T-helper 1 cell (primary cell): ENCODE data around the gene ZNF385A.

Experiments
- DNase-seq, 5 donors: peaks; one replicate each; pipeline ENCODE4 v3.0.0-alpha.2; 2012 to 2020

Gene ZNF385A

DNA sequence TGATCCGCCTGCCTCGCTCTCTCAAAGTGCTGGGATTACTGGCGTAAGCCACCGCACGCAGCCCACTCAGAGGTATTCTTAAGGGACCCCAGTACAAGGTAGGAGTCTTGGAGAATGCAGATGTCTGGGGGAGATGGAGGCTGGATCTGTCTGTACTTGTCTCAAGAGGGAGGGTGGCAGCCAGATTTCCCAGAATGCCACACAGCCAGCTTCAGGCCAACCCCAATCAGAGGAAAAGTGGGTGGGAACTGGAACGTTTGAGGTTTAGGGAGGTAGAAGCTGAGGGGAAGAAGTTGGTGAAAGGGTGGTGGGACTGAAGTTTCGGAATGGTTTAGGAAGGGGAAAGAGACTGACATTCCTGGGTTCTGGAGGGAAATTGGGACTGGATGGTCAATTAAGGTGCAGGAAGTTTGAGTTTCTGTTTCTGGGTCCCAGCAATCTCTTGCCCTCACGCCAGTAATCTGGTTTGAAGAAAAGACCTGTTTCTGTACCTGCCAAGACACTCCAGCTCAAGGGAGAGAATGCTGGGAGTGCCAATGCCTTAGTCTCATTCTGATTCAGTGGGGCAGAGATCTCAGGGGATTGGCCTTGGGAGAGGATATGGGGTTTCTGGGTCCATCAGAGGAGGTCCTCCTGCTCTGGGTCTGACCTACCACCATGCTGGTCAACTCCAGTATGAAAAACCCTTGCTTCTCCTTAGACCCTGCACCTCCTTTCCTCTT lies 8.1 kb upstream of the ZNF385A start:
- DNase-seq: no peak

DNA sequence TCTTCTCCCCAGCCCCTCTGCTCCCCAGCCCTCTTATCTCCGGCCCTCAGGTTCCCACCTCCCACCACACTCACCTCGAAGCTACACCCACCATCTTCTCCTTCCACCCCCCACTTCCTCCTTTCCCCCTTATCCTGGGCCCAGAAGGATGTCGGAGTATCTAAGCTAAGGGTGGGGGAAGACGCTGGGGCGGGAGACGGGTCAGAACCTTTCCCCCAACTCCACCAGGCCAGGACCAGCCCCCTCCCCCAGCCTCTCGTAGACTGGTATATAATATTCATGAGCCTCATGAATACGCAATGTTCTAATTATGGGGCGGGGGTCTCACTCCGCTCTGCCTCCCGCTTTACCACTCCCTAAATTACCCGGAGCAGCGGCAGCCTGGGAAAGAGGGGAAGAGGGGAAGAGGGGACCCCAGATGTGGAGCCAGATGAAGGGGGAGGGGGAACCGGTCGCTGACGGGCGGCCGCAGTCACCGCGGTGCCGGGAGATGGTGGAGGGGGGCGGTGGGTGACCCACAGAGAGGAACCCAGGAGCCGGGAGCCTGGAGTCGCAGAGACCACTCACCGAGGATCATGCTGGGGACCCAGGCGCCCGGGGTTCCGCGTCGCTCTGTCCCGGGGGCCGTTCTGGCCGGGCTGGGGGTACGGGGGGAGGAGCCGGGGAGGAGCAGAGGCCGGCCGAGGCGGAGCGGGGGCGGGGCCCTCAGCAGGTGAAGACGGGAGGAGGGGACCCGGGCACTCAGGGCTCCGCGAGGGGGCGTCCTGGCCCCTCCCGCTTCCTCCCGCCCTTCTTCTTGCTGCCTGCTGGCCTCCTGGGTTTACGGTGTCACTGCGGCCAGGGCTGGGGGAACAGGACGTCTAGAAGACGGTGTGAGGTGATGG lies 6.4 kb upstream of the ZNF385A start:
- peak; percentile 48 to 75 (median 66) for DNase-seq

GRCh38 chr12:54390176-54390667 lies 5.7 kb upstream of the ZNF385A start:
- no peak for DNase-seq

DNA sequence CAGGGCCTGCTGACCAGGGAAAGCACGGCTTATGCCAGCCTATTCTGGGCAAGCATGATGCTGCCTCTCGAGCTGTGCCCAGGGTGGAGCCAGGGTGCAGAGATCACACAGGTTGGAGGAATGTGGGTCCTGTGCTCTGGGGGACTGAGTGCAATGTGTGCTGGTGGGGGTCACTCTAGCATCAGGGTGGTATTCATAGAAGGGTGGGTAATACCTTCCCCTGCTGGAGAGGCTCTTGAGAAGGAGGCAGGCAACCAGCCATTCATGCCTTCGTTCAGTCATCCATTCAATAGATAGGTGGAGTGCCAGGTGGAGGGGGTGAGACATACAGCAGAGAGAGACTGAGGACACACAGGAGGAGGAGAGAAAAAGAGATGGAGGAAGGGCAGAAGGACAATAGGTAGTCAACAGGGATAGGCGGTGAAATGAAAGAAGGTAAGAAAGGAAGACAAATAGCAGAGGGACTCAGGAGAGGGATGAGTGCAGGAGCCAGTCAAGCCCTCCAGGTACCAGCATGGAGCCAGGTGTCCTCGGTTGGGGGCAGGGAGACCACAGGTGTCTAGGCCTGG lies 5.2 kb upstream of the ZNF385A start:
- no peak for DNase-seq

GRCh38 chr12:54389134-54389508 lies 4.6 kb upstream of the ZNF385A start:
- no peak for DNase-seq

GRCh38 chr12:54388237-54389133 lies 4.0 kb upstream of the ZNF385A start:
- DNase-seq: no peak

- no peak for DNase-seq
Measured at GRCh38 chr12:54387114-54387467, 2.6 kb upstream of the ZNF385A start.

- DNase-seq: no peak
Measured at GRCh38 chr12:54386403-54387113, 2.0 kb upstream of the ZNF385A start.

DNA sequence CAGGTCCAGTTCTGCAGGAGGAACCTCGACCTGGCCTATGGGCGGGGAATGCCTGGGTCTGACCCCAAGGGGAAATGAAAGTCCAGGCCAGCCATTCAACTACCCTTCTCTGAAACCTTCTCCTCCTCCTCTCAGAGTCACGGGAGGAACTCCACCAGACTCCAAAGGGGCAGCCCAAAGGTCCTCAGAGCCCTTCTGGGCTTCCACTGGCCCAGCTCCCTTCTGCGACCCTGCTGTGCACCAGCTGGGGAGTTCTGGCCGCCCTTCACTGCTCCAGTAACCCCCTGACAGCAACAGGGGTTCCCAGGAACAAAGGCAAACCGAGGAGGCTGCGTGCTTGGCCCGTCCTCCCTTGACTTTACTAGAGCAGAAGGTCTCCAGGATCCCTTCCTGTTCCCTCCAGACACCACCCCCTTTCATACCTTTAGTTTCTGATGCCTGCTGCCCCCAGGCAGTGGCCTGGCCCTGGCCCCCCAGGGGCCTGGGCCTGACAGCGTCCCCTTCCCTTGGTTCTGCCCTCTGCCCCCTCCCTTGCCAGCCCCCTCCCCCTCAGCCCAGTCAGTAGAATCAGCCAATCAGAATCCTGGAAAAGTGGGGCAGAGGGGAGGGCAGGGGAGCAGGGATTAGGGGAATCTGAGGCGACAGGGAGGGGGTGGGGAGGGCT lies 850 bp upstream of the ZNF385A start:
- no peak for DNase-seq

DNA sequence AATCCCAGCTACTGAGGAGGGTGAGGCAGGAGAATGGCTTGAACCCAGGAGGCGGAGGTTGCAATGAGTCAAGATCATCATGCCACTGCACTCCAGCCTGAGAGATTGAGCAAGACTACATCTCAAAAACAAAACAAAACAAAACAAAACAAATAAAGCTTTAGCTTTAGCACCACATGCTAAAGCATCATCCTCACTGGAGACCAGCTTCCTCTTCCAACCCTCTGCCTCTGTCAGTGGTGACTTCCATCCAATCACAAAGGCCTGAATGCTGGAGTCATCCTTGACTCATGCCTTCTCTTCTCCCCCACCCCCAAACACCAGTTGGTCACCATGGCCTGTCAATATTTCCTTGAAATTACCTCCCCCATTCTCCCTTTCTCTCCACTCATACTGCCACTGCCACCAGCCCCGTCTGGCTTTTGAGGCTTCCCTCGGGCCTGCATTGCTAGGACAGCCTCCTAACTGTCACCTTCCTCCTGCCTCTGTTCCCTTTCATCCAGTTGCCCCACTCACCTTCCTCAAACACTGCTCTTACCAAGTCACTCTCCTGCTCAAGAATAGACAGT lies 1.4 kb downstream of the ZNF385A start:
- no peak for DNase-seq

DNA sequence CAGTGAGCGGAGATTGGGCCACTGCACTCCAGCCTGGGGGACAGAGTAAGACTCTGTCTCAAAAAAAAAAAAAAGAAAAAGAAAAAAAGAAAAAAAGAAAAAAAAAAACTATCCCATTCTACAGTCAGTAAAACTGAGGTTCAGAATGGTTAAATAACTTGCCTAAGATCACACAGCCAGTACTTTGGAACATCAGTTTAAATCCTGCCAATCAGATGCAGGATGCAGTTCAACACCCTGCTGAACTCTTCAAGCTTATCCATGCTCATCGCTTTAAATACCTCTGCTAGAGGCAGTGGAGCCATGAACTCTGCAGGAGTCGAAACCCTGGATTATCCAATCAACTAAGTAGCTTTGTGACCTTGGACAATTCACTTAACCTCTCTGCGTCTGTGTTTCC lies 3.4 kb downstream of the ZNF385A start:
- DNase-seq: no peak

DNA sequence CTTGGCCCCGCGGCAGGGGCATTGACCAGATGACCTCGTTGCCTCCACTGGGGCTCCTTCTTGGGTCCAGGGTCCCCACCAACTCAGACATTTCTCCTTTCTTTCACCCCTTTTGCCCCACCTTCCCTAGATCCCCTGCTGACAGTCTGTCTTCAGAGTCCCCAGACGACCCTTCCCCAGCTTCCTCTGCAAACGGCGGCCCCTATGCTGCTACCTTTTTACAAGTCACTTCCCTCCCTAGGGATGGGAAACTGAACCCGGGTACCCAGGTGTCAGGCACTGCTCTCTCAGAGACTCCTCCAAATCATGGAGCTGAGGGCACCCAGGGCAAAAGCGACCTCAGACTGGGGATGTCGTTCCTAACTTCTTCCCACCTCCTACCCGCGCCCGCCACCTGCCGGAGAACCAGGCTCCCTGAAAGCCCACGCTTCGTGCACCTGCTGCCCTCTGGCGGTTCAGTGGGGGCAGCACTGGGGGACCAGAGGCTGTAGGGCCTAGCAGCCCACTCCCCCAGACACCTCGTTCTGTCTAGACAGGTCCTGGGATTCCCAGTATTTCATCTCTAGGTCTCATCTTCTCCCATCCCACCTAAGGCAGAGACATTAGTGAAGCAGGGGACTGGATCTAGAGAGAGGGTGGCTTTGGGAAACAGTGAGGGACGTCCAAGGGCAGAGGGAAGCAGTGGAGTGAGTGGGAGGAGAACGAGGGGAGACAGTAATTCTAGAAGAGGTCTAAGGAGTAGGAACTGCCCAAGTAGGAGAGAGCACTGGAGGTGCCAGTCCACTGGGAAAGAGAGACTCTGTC lies 4.9 kb downstream of the ZNF385A start:
- DNase-seq: peak; percentile 72 to 87 (median 81)

DNA sequence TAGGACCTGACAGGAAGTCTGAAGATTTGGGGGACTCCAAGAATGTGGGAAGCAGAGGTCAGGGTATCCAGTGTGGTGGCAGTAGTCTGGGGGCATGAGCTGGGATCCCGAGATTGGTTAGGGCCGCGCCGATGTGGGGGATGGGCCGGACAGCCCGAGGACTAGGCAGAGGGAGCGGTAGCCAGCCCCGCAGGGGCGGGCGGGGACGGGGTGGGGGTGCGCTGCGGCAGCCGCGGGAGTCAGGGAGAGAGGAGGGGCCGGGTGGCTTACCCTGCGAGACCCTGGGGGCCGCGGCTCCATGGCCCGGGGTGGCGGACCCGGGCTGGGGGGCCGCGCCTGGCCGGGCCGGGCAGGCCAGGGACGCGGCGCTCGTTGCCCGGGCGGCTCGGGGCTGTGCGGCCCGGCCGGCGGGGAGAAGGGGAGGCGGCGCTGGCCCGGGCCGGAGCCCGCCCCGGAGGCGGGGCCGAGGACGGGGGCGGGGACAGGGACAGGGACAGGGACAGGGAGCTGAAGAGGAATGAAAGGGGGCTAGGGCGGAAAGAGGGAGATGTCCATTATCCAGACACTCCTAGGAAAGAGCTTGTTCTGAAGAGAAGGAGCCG lies 5.6 kb downstream of the ZNF385A start:
- no peak for DNase-seq

DNA sequence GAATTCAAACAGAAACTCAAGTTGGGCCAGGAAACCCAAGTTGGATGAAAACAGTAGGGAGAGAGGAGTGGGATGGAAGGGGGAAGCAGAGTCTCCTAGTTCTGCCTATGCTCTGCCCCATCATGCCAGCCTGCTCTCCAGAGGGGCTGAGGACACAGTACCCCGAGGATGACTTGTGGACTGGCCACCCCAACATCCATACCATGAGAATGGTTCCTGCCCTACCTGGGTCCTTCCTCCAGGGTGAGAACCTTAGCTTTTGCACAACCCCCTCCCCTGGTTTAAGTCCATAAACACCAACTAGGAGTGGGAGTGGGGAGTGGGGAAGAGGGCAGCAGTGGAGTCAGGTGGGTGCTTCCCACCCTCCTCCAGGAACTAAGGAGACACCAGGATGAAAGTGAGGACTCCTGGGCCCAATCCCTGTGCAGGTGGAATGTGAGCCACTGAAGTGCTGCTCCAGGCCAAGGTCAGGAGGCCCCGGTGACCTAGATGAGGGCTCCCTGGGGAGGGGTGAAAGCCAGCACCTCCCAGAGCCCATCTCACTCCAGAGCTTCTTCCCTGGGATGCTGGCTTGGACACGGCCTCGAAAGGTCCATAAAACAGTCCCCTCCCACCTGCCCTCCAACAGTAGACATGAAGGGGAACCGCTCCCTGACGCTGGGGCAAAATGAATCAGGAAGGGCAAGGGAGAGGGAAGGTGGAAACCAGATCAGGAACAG lies 6.6 kb downstream of the ZNF385A start:
- no peak for DNase-seq

DNA sequence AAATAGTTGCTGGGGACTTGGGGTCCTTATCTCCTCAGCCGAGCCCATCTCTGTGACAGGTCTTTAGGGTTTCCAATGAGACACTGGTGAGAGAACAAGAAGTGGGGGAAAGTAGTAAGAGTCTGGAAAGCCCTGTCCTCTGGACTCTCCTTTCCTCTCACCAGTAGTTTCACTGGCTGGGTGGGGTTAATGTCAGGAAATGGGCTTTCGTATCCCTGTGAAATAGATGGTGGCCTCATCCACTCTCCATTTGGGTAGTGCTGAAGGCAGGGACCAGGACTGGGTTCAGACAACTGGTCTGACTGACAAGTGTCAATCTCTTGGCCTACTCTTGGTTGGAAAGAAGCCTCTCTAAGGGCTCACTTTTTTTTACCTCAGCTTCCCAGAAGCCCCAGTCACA lies 7.5 kb downstream of the ZNF385A start:
- no peak for DNase-seq

- DNase-seq: no peak
Measured at GRCh38 chr12:54376596-54376995, 7.9 kb downstream of the ZNF385A start.

GRCh38 chr12:54375259-54375579 lies 9.3 kb downstream of the ZNF385A start:
- no peak for DNase-seq

DNA sequence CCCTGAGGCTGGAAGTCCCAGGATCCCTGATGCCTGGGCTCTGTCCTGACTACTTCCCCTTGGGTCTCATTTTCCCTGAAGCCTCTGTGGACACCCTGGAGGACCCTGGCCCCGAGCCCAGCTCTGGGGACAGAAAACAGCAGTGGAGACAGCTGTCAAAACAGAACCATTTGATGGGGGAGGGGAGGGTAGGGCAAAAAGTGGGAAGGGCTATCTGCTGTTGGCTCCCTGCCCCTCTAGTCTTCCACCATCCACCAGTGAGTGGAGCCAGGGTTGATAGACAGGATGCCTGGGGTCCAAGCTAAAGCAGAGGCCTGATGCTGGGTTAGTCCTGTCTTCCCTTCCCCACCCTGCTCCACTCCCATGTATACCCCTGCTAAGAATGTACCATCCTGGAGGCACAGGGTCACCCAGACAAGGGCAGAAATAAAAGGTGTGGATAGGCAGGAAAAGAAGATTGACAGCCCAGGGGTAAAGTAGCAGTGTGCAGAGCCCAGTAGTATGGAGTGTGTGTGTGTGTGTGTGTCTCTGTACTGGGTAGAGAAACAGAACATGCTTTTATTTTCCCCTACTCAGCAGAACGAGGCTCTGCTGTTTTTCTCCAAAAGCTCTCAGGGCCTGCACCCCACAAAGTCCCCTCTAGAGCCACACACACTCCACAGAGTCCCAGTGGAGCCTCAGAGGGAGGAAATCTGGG lies 9.8 kb downstream of the ZNF385A start:
- no peak for DNase-seq
